HPDE6-E6E7 (cell line): ENCODE measurements around the gene CEP170B.
"Not testable (repeated sequence)": the region's sequence is repeated elsewhere in the genome, so short reads cannot be mapped to it uniquely, and the experiment has no call there.

Source experiments
- DNase-seq: peaks from one replicate; pipeline ENCODE4 v3.0.0; 2011; ENCODE audit warnings: missing footprints; ENCODE audit errors: extremely low spot score

The CEP170B gene

GRCh38 chr14:104865081-104865630 is at the start of gene CEP170B:
Gene CEP170B, plus strand, starts transcription at chr14:104865268. Its CDS starts 3,183 bp downstream, at chr14:104868451.
- peak; percentile 68 for DNase-seq

GRCh38 chr14:104816616-104816884 is 48.5 kb upstream of the CEP170B start:
- DNase-seq: no peak

GRCh38 chr14:104817930-104818713 is 46.9 kb upstream of the CEP170B start:
- DNase-seq: no peak

- no peak for DNase-seq
Measured at GRCh38 chr14:104818714-104819161, 46.3 kb upstream of the CEP170B start.

DNA sequence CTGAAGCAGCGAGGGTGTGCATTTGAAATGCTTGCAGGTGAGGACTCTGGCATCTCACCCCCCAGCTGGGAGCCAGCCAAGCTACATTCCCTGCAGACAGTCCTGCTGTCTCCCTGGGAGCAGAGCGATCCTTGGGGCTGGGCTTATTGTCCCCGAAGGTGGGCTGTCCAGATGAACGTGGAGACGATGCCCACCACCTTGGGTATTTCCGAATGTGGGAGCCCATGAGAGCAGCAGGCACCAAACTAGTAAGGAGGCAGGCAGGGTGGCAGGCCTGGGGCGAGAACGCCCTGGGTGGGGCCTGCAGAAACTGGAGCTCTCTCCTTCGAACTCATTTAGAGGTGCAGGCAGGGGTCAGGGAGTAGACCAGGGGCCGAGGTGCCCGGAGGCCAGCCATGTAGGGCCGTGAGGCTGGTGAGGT is 45.7 kb upstream of the CEP170B start:
- DNase-seq: no peak

DNA sequence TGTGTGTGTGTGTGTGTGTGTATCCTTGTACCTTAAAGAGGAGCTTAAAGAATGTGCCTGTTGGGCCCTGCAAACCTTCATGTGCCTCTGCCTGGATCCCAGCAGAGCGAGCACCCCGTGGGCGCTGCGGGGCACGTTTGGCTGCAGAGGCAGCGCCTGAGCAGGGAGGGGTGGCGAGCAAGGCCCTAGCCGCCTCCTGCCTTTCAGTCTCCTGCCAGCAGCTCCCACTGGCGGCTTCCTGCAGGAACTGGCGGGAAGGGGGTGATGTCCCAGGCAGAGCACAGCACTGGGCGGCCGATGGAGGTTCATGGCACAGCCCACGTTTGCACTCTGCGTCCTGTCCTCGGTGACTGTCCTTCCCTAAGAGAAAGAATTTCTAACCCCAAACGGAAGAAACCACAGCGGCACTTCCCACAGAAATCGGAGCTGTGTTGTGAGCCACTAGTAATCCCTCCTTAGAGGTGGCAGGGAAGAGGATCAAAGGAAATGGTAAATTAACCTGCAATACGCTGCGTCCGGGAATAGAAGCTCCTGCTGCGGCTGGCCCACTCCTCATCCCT is 44.3 kb upstream of the CEP170B start:
- peak; percentile 81 for DNase-seq

DNA sequence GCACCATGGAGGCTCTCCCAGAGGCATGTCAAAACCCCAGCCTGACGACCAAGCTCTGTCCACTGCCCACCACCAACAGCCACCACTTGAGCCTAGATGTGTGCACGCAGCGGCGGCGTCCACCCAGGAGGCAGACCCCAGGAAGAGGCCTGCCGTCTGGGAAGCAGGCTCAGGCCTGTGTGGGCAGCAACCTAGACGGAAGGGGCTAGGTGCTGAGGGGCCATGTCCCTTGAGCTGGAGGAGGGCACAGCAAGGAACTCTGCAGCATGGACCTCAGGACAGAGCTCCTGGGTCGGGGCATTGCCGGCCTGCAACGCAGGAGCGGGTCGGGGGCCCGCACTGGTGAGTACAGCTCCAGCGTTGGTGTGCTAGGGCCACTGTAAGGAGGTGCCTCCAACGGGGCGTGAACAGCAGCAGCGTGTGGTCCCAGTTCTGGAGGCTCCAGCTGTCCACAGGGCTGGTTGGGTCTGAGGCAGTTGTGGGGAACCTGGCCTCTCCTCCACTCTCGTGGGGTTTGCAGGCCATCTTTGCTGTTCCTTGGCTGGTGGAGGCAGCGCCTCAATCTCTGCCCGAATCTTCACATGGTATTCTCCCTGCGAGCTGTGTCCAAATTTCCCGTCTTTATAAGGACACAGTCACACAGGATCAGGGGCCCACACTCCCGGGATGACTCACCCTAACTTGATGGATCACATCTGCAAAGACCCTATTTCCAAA is 43.7 kb upstream of the CEP170B start:
- no peak for DNase-seq

GRCh38 chr14:104821971-104822608 is 43.0 kb upstream of the CEP170B start:
- no peak for DNase-seq

DNA sequence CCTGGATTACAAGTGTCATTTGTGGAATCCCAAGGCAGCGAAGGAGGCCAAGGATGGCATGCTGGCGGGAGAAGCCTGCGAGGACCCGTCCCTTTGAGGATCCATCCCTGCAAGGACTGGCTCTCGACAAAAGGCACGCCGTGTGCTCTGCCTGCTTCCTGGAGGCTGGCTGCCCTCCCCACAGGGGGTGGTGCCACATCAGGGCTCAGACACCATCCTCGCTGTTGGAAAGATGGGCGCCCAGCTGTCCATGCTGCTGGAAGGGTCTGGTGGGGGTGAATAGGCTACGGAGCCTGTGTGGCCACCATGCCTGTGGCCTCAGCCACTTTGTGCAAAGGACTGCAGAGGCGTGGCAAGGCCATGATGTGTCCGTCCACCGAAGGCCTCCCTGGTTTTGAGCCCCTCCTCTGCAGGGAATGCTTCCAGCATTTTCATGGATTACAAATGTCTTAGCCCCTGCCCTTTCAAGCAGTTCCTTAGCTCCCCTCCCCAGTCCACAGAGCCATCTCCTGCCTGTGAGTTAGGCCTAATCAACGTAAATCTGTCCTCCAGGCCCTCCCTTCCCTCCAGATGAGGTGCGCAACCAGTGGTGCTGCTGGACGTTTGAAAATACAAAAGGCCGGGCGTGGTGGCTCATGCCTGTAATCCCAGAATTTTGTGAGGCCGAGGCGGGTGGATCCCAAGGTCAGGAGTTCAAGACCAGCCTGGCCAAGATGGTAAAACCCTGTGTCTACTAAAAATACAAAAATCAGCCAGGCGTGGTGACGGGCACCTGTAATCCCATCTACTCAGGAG is 42.0 kb upstream of the CEP170B start:
- no peak for DNase-seq

GRCh38 chr14:104824353-104824997 is 40.6 kb upstream of the CEP170B start:
- DNase-seq: no peak

DNA sequence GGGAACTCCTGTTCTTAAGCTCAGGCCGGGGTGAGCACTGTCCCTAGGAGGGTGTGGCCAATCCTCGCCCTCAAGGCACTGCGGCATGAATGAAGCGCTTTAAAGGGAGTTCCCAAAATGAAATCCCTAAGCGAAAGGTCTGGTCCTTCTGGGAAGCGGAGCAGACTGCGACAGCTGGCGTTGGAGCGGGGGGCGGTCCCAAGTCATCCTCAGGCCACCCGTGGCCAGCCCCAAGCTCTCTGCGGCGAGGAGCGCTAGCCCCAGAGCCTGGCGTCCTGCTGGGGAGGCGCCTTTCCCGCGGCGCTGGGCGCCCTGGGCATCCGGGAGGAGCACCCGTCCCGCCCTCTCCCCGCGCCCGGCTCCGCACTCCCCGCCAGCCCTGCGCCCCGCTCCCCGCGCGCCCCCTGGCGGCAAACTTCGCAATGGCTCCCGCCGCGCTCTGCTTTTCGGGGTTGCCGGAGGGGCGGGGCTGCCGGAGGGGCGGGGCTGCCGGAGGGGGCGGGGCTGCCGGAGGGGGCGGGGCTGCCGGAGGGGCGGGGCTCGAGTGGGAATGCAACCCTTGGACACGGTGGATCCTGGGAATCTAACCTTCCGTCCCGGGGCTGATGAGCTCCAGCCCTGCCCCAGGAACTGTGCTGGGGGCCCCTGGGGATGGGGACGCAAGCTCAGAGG is 38.7 kb upstream of the CEP170B start:
- peak; percentile 71 for DNase-seq

GRCh38 chr14:104826861-104827176 is 38.2 kb upstream of the CEP170B start:
- no peak for DNase-seq

DNA sequence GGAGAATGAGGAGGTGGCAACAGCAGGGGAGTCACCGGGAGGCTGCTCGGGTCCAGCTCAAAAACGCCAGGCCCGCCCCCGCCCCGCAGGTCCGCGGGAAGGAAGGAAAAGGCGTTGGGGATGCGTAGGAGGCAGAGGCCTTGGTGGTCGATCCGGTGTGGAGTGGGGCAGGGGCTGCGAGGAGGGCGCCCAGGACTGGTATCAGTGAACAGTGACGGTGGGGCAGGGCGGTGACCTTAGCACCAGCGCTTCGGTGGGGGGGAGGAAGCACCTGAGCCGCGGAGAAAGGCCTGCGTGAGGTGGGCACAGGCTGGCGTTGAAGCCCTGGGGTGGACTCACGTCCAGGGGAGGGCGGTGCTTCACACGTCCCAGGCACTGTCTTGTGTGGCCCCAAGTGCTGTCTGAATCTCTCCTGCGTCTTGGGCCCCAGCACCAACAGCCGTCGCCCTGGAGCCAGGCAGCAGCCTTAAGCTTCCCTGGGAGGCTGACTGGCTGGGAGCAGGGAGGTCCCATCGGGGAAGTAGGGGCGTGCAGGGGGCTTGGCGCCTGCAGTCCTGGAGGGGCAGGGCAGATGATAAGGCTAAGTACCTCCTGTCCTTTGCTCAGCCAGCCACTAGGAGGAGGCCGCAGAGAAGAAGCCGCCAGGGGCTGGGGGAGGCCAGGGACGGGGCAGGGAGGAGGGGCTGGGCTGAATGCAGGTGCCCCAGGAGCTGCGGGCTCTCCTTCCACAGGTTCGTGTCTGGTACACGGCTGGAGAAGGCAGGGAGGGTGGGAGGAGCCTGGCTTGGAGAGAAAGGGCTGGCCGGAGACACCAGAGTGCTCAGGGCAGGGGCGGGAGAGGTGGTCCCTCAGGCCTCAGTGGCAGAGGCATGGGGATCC is 37.7 kb upstream of the CEP170B start:
- DNase-seq: peak; percentile 70

GRCh38 chr14:104830781-104831180 is 34.3 kb upstream of the CEP170B start:
- DNase-seq: no peak

DNA sequence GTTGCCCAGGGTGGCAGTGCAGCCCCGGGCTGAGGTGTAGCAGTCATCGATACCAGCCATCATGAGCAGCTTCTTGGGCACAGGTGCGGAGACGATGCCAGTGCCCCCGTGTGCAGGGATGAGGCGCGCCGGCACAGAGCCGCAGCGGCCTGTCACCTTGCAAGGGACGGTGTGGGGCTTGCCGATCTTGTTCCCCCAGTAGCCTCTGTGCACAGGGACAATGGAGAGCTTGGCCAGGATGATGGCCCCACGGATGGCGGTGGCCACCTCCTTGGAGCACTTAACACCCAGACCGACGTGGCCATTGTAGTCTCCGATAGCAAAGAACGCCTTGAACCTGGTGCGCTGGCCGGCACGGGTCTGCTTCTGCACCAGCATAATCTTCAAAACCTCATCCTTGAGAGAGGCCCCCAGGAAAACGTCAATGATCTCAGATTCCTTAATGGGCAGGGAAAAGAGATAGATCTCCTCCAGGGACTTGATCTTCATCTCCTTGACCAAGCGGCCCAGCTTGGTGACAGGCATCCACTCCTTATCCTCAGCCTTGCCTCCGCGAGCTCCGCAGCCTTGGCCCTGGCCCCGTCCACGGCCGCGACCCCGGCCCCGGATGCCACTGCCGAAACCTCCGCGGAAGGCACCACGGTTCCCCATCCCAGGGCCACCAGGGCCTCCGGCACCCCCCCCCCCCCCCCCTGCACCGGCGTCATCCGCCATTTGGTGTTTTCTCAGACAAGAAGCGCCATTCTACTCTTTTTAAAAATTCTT is 28.7 kb upstream of the CEP170B start:
- not testable (repeated sequence) for DNase-seq

GRCh38 chr14:104841730-104842129 is 23.3 kb upstream of the CEP170B start:
- no peak for DNase-seq

- DNase-seq: no peak
Measured at GRCh38 chr14:104843006-104843405, 22.1 kb upstream of the CEP170B start.

GRCh38 chr14:104843442-104844305 is 21.4 kb upstream of the CEP170B start:
- DNase-seq: no peak
